Fibroblast of the conjunctiva (primary cell): Measurements from ENCODE around the gene ADM5.
"Not testable (repeated sequence)": the region's sequence is repeated elsewhere in the genome, so short reads cannot be mapped to it uniquely, and the experiment has no call there.

Source experiments
- DNase-seq: peaks from one replicate; pipeline ENCODE4 v3.0.0-alpha.2; 2010; ENCODE audit warnings: low read depth

ADM5 gene

GRCh38 chr19:49701271-49701786, 11.9 kb downstream of the ADM5 start:
- no peak for DNase-seq

DNA sequence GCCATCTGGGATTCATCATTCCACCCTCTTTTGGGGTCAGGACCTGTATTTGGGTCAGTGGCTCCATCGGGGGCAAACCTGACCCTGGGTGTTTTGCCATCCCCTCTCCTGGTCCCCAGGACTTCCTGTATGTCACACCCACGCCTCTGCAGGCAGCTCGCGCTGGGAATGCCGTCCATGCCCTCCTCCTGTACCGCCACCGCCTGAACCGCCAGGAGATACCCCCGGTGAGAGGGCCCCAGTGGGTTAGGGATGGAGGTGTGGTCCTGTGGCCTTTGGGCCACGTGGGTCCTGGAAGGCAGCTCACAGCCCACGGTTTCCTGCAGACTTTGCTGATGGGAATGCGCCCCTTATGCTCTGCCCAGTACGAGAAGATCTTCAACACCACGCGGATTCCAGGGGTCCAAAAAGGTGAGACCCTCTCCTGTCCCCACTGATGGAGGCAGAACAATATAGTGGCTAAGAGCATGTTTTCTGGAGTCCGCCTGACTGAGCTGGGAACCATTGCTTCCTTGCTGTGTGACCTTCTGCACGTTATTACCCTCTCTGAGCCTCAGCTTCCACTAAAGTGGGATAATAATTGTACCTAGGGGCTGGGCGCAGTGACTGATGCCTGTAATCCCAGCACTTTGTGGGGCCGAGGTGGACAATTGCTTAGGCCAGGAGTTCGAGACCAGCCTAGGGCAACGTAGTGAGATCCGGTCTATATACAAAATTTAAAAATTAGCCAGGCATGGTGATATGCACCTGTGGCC, 15.7 kb downstream of the ADM5 start:
- no peak for DNase-seq

DNA sequence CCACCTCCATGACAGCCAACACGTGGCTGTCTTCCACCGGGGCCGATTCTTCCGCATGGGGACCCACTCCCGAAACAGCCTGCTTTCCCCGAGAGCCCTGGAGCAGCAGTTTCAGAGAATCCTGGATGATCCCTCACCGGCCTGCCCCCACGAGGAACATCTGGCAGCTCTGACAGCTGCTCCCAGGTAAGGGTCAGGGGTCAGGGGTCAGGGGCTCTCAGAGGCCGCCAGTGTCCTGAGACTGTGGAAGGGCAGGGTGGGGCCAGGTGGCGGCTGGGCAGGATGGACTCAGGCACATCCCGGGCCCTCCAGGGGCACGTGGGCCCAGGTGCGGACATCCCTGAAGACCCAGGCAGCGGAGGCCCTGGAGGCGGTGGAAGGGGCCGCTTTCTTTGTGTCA, 16.5 kb downstream of the ADM5 start:
- DNase-seq = no peak

GRCh38 chr19:49710372-49710951, 21.1 kb downstream of the ADM5 start:
- DNase-seq = peak; percentile 32

GRCh38 chr19:49712397-49712859, 23.0 kb downstream of the ADM5 start:
- DNase-seq = peak; percentile 68

GRCh38 chr19:49713236-49713845, 23.9 kb downstream of the ADM5 start:
- DNase-seq = no peak

- no peak for DNase-seq
Observed at GRCh38 chr19:49716154-49716553, 26.8 kb downstream of the ADM5 start.

GRCh38 chr19:49718511-49718910, 29.1 kb downstream of the ADM5 start:
- DNase-seq = peak; percentile 53

GRCh38 chr19:49718991-49719390, 29.6 kb downstream of the ADM5 start:
- no peak for DNase-seq

GRCh38 chr19:49719420-49719819, 30.0 kb downstream of the ADM5 start:
- DNase-seq = not testable (repeated sequence)

- DNase-seq = peak; percentile 14
Observed at GRCh38 chr19:49727217-49728030, 38.0 kb downstream of the ADM5 start.

GRCh38 chr19:49730166-49730565, 40.8 kb downstream of the ADM5 start:
- no peak for DNase-seq

DNA sequence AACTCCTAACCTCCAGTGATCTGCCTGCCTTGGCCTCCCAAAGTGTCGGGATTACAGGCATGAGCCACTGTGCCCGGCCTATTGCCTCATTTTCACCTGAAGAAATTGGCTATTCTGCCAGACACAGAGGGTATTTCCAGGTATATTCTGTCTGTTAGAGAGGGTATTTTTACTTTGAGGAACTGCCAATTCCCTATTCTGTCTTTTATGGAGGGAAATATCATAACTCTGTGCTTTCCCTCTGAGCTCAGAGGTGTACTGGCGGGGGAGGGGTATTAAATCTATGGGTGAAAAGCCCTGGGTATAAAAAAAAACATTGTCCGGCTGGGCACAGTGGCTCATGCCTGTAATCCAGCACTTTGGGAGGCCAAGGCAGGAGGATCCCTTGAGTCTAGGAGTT, 48.9 kb downstream of the ADM5 start:
- no peak for DNase-seq

DNA sequence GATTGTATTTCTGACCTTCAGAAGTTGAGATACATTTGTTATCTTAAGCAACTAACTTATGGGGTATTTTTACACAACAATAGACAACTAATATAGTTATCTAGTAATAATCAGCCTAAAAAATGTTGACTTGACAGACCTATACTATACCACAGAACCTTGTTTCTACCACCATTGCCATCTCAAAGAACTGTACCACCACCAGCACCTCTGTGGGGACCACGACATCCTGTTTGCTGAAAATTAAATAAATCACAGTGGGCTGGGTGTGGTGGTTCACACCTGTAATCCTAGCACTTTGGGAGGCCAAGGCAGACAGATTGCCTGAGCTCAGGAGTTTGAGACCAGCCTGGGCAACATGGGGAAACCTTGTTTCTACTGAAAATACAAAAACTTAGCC, 49.7 kb downstream of the ADM5 start:
- no peak for DNase-seq

DNA sequence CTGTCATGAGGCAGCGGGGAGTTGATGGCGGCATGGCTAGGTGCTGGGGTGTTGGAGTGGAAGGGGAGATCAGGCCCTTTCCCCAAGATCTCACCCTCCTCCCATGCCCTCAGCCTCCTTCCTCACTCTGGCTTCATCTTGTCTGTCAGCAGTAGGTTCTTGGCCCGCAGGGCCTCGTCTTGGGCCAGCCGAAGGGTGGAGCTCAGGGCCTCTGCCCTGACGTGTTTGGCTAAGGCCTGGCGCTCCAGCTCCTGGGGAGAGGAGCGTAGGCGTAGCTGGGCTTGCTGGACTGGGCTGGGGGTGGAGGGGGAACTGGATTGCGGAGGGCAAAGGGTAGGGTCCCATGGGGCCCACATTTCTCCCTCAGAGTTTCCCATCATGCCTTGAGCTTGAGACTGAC, 50.5 kb downstream of the ADM5 start:
- DNase-seq = no peak
